ENCODE data around the gene ELMOD3. TPM values are rescaled to one million over a fixed set of nuclear protein-coding genes. Genes with fewer than 3 reads are reported as not detected.
"Not testable (repeated sequence)": the region's sequence is repeated elsewhere in the genome, so short reads cannot be mapped to it uniquely, and the experiment has no call there.

The ELMOD3 gene
- polyA plus RNA-seq, 3 donors: 6.1 to 53.3 (median 7.2) TPM

DNA sequence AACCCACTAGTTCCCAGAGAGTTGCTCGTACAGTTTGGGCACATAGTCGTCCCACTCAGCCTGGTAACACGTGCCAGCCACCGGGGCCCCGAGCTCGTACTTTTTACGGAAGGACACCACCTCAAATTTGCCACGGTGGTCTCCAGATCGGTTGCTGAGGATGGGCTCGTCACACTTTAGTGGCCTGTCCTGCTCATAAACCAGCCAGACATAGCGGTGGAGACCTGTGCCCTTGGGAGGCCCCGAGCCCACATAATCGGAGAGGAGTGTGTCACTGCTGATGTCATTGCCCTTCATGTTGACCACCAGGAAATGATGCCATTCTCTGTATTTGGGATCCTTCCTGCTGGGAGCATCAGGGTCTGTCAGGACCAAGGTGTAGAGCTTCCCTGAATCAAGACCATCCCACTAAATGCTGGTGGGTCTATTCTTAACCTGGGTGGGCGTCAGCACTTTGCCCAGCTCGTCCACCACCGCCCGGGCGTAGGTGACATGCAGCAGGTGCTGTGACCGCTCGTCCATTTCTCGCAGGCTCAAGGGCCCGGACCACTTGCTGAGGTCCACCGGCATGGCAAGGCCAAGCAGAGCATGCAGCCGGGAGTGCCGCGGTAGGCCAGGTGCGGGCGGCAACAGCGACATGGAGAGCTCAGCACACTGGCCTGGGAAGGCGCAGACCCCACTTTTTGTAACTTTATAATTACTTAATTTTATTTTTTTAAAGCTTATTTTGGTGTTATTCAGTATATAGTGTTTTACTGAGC, 13.1 kb upstream of the ELMOD3 start:
- H3K36me3 Mint-ChIP-seq: peaks cover 34 to 45% of the 10 kb centered on the region in 2 donors
- no peaks in the 10 kb centered on the region for H3K4me1 Mint-ChIP-seq
- H3K27ac Mint-ChIP-seq: no peak overlapping the region
- Histone ChIP-seq H2AFZ (ENCODE audit: insufficient read depth, low read depth, low read length, poor library complexity, severe bottlenecking) (no peak overlapping the region), H3K4me2 (replicated peaks; ENCODE audit: extremely low read depth, low read length, poor library complexity, severe bottlenecking) (no peak overlapping the region), H3K27me3 (ENCODE audit: control insufficient read depth in 2 of 2, insufficient read depth in 2 of 2, low read length in 2 of 2) (no peaks in the 10 kb centered on the region), H4K20me1 (ENCODE audit: insufficient read depth, low read length) (peaks cover 3% of the 10 kb centered on the region), H3K4me3 (replicated peaks in 1 of 3; ENCODE audit: low read depth in 2 of 3, low read length in 3 of 3) (no peak overlapping the region), H3K36me3 (replicated peaks in 1 of 2; ENCODE audit: control insufficient read depth in 1 of 2, insufficient read depth in 2 of 2, low read length in 2 of 2) (peaks cover 27 to 39% of the 10 kb centered on the region in 2 donors), H3K4me1 (ENCODE audit: control insufficient read depth in 1 of 2, insufficient read depth in 2 of 2, low read length in 2 of 2) (no peaks in the 10 kb centered on the region), H3K79me2 (ENCODE audit: insufficient read depth, low read length) (no peaks in the 10 kb centered on the region), H3K9me3 (replicated peaks in 1 of 2; ENCODE audit: control insufficient read depth in 1 of 2, insufficient read depth in 1 of 2, low read length in 2 of 2) (no peaks in the 10 kb centered on the region), H3K9ac (ENCODE audit: insufficient read depth, low read length, poor library complexity, severe bottlenecking) (no peak overlapping the region), H3K27ac (ENCODE audit: low read depth in 1 of 2, low read length in 2 of 2) (no peak overlapping the region)
- no peaks in the 10 kb centered on the region for H3K9me3 Mint-ChIP-seq
- 96% methylated on average over 23 of the region's 30 CpGs for WGBS (ENCODE audit: insufficient coverage)
- no peak for DNase-seq
- intact Hi-C loops (cut with micrococcal nuclease): no loop called here
- no peak overlapping the region for H3K4me3 Mint-ChIP-seq
- TF ChIP-seq, protein P1, sequence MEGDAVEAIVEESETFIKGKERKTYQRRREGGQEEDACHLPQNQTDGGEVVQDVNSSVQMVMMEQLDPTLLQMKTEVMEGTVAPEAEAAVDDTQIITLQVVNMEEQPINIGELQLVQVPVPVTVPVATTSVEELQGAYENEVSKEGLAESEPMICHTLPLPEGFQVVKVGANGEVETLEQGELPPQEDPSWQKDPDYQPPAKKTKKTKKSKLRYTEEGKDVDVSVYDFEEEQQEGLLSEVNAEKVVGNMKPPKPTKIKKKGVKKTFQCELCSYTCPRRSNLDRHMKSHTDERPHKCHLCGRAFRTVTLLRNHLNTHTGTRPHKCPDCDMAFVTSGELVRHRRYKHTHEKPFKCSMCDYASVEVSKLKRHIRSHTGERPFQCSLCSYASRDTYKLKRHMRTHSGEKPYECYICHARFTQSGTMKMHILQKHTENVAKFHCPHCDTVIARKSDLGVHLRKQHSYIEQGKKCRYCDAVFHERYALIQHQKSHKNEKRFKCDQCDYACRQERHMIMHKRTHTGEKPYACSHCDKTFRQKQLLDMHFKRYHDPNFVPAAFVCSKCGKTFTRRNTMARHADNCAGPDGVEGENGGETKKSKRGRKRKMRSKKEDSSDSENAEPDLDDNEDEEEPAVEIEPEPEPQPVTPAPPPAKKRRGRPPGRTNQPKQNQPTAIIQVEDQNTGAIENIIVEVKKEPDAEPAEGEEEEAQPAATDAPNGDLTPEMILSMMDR (IDR thresholded peaks at IDR 0.05): no peak
- H3K27me3 Mint-ChIP-seq (ENCODE audit: low read depth in 3 of 3): peaks cover 5 to 8% (median 6%) of the 10 kb centered on the region in 3 donors

DNA sequence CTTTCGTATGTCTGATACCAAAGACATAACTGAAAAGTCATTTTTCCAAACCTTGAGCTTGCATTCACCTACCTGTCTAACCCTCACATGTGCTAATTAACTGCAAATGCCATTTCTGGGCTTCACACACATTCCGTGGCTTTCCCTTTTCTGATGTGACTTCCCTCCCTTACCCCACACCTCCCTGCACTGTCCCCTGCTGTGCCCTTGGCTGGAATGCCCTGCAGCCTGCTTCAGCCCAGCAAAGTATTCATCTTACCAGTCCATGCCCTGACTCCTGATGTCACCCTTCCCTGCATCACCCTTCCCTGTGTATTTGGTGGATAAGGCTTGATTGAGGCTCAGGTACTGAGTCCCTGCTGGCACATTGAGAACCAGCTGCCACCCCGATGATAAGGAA, 12.4 kb upstream of the ELMOD3 start:
- Mint-ChIP-seq H3K4me1 (no peaks in the 10 kb centered on the region), H3K9me3 (no peaks in the 10 kb centered on the region), H3K27ac (peak overlapping the region in 1 of 7 donors; percentile 32), H3K4me3 (no peak overlapping the region), H3K36me3 (peaks cover 40 to 52% of the 10 kb centered on the region in 2 donors), H3K27me3 (ENCODE audit: low read depth in 3 of 3) (peaks cover 5 to 8% (median 6%) of the 10 kb centered on the region in 3 donors)
- H3K4me3 ChIP-seq (replicated peaks in 1 of 3; ENCODE audit: low read depth in 2 of 3, low read length in 3 of 3): no peak overlapping the region
- H3K9me3 ChIP-seq (replicated peaks in 1 of 2; ENCODE audit: control insufficient read depth in 1 of 2, insufficient read depth in 1 of 2, low read length in 2 of 2): no peaks in the 10 kb centered on the region
- TF ChIP-seq, protein P1 (IDR thresholded peaks at IDR 0.05): no peak
- intact Hi-C loops (cut with micrococcal nuclease): no loop called here
- peaks cover 34 to 46% of the 10 kb centered on the region in 2 donors for H3K36me3 ChIP-seq (replicated peaks in 1 of 2; ENCODE audit: control insufficient read depth in 1 of 2, insufficient read depth in 2 of 2, low read length in 2 of 2)
- no peak overlapping the region for H3K27ac ChIP-seq (ENCODE audit: low read depth in 1 of 2, low read length in 2 of 2)
- H2AFZ ChIP-seq (ENCODE audit: insufficient read depth, low read depth, low read length, poor library complexity, severe bottlenecking): no peak overlapping the region
- H3K4me2 ChIP-seq (replicated peaks; ENCODE audit: extremely low read depth, low read length, poor library complexity, severe bottlenecking): no peak overlapping the region
- no peaks in the 10 kb centered on the region for H3K27me3 ChIP-seq (ENCODE audit: control insufficient read depth in 2 of 2, insufficient read depth in 2 of 2, low read length in 2 of 2)
- H3K79me2 ChIP-seq (ENCODE audit: insufficient read depth, low read length): no peaks in the 10 kb centered on the region
- no peak overlapping the region for H3K9ac ChIP-seq (ENCODE audit: insufficient read depth, low read length, poor library complexity, severe bottlenecking)
- no peak for DNase-seq
- peaks cover 3% of the 10 kb centered on the region for H4K20me1 ChIP-seq (ENCODE audit: insufficient read depth, low read length)
- H3K4me1 ChIP-seq (ENCODE audit: control insufficient read depth in 1 of 2, insufficient read depth in 2 of 2, low read length in 2 of 2): no peaks in the 10 kb centered on the region
- 90% methylated on average over 2 of the region's 3 CpGs for WGBS (ENCODE audit: insufficient coverage)

DNA sequence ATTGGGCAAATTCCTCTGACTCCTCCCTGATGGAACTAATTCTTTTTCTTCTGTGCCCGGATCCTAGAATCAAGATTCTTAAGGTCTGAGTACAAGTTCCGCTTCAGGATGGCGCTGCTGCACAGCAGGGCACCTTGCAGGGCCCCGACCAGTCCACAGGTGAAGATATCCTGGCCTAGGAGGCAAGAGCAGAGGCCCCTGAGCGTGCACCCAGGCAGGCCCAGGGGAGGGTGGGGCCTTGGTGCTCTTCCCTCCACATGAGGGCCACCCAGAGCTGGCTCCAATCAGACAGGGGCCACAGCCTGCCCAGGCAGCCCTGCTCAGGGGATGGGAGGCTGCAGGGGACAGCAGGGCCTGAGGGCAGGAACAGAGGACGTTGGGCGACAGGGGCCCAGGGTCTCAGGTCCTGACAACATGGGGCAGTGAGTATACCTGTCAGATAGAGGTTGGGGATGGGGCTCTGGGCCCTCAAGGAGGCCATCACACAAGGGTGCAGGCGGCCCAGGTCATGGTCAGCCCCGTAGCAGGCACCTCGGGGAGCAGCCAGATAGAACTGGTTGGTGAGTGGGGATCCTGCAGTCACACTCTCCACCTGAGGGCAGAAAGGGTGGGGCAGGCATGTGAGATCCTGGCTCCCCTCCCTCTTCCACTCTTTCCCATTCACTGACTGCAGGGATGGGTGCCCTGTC, 11.2 kb upstream of the ELMOD3 start:
- H3K9me3 ChIP-seq (replicated peaks in 1 of 2; ENCODE audit: control insufficient read depth in 1 of 2, insufficient read depth in 1 of 2, low read length in 2 of 2); H3K9me3 Mint-ChIP-seq; H3K4me1 ChIP-seq (ENCODE audit: control insufficient read depth in 1 of 2, insufficient read depth in 2 of 2, low read length in 2 of 2); DNase-seq; H3K27me3 ChIP-seq (ENCODE audit: control insufficient read depth in 2 of 2, insufficient read depth in 2 of 2, low read length in 2 of 2); H4K20me1 ChIP-seq (ENCODE audit: insufficient read depth, low read length); H3K79me2 ChIP-seq (ENCODE audit: insufficient read depth, low read length); H3K27ac ChIP-seq (ENCODE audit: low read depth in 1 of 2, low read length in 2 of 2); H3K4me3 Mint-ChIP-seq; H3K4me2 ChIP-seq (replicated peaks; ENCODE audit: extremely low read depth, low read length, poor library complexity, severe bottlenecking); H2AFZ ChIP-seq (ENCODE audit: insufficient read depth, low read depth, low read length, poor library complexity, severe bottlenecking); H3K4me1 Mint-ChIP-seq; H3K4me3 ChIP-seq (replicated peaks in 1 of 3; ENCODE audit: low read depth in 2 of 3, low read length in 3 of 3); H3K9ac ChIP-seq (ENCODE audit: insufficient read depth, low read length, poor library complexity, severe bottlenecking); H3K27me3 Mint-ChIP-seq (ENCODE audit: low read depth in 3 of 3): not testable (repeated sequence)
- H3K36me3 ChIP-seq (replicated peaks in 1 of 2; ENCODE audit: control insufficient read depth in 1 of 2, insufficient read depth in 2 of 2, low read length in 2 of 2): peaks cover 40 to 56% of the 10 kb centered on the region in 2 donors
- WGBS (ENCODE audit: insufficient coverage): 99% methylated on average over 7 of the region's 10 CpGs
- Mint-ChIP-seq H3K36me3 (peaks cover 47 to 62% of the 10 kb centered on the region in 2 donors), H3K27ac (peak overlapping the region in 1 of 7 donors; percentile 66)
- intact Hi-C loops (cut with micrococcal nuclease): loop anchor here in 1 of 2 donors (1.0 kb wide), 1 partner anchor 26 kb away; no protein-coding TSS in a partner anchor
